ENCODE measurements around the gene PLD2. TPM values are rescaled to one million over a fixed set of nuclear protein-coding genes. Genes with fewer than 3 reads are reported as not detected.

The PLD2 gene
- total and polyA plus RNA-seq, 3 donors from 2014 or later, result 11.0 to 31.2 (median 17.5) TPM

- Histone ChIP-seq H3K4me3 (no peak overlapping the region), H3K27ac (no peak overlapping the region), H3K9me3 (no peaks in the 10 kb centered on the region), H3K36me3 (ENCODE audit: low read depth, missing control alignments) (no peaks in the 10 kb centered on the region), H3K27me3 (no peaks in the 10 kb centered on the region), H3K4me1 (peaks cover 4% of the 10 kb centered on the region)
- no peak for DNase-seq
- TF ChIP-seq CTCF (IDR thresholded peaks at IDR 0.05) (no peak), POLR2A (IDR thresholded peaks at IDR 0.05) (no peak)
- 70 to 76% methylated on average over 10 of the region's 10 CpGs for WGBS, 2 donors
- intact Hi-C loops (cut with DNase I; ENCODE audit: low total_unique reads), result no loop called here
Measured at GRCh38 chr17:4800462-4801196, 6.3 kb upstream of the PLD2 start.

- no peak for DNase-seq
- Histone ChIP-seq H3K36me3 (ENCODE audit: low read depth, missing control alignments) (no peaks in the 10 kb centered on the region), H3K27me3 (no peaks in the 10 kb centered on the region), H3K4me3 (no peak within 1 kb of the TSS), H3K4me1 (no peaks in the 10 kb centered on the region), H3K9me3 (no peaks in the 10 kb centered on the region), H3K27ac (no peak within 1 kb of the TSS)
- TF ChIP-seq POLR2A (IDR thresholded peaks at IDR 0.05) (no peak), CTCF (IDR thresholded peaks at IDR 0.05) (no peak)
- intact Hi-C loops (cut with DNase I; ENCODE audit: low total_unique reads), result no loop called here
- 83 to 91% methylated on average over 9 of the region's 9 CpGs for WGBS, 2 donors
Measured at GRCh38 chr17:4802228-4802627, 4.7 kb upstream of the PLD2 start, which contains the start of gene C17orf114. Gene C17orf114, minus strand, starts transcription at chr17:4802328.

GRCh38 chr17:4806456-4806776 lies 536 bp upstream of the PLD2 start:
- no peaks in the 10 kb centered on the region for H3K27me3 ChIP-seq
- H3K27ac ChIP-seq, result peak overlapping the region in 1 of 2 donors; percentile 66
- peaks cover 7% of the 10 kb centered on the region for H3K4me1 ChIP-seq
- no peaks in the 10 kb centered on the region for H3K36me3 ChIP-seq (ENCODE audit: low read depth, missing control alignments)
- 2 to 5% methylated on average over 16 of the region's 16 CpGs for WGBS, 2 donors
- no peak for DNase-seq
- no peaks in the 10 kb centered on the region for H3K9me3 ChIP-seq
- no peak for TF ChIP-seq POLR2A (IDR thresholded peaks at IDR 0.05)
- no peak for TF ChIP-seq CTCF (IDR thresholded peaks at IDR 0.05)
- intact Hi-C loops (cut with DNase I; ENCODE audit: low total_unique reads), result no loop called here
- H3K4me3 ChIP-seq, result peak overlapping the region; percentile 39 to 74

GRCh38 chr17:4807605-4808377 lies 839 bp downstream of the PLD2 start:
- TF ChIP-seq CTCF (IDR thresholded peaks at IDR 0.05) (no peak), POLR2A (IDR thresholded peaks at IDR 0.05) (no peak)
- Histone ChIP-seq H3K27me3 (no peaks in the 10 kb centered on the region), H3K36me3 (ENCODE audit: low read depth, missing control alignments) (no peaks in the 10 kb centered on the region), H3K4me3 (peak overlapping the region; percentile 74 to 87), H3K4me1 (peaks cover 7% of the 10 kb centered on the region), H3K9me3 (no peaks in the 10 kb centered on the region), H3K27ac (peak overlapping the region; percentile 66 to 70)
- intact Hi-C loops (cut with DNase I; ENCODE audit: low total_unique reads), result no loop called here
- WGBS, 2 donors, result 22 to 27% methylated on average over 23 to 31 of the region's 32 CpGs
- no peak for DNase-seq
